MM.1S (cell line): ENCODE measurements around the gene EIF2S3.

ENCODE experiments used
- CTCF ChIP-seq: fragments of 300-600 bp; sonication (generic); IDR thresholded peaks from 2 replicates; pipeline ENCODE4 v1.5.1; 2016; ENCODE audit warnings: antibody characterized with exemption, low read length, mixed read lengths
- EZH2phosphoT487 ChIP-seq: fragments of 300-600 bp; sonication (generic); IDR thresholded peaks from 2 replicates; pipeline ENCODE4 v1.6.1; 2018; ENCODE audit warnings: antibody characterized with exemption, low read length

GRCh38 chrX:24034485-24034884 lies 20.3 kb upstream of the EIF2S3 start:
- TF ChIP-seq CTCF (no peak), EZH2phosphoT487 (no peak)
